Cardiac muscle cell (in vitro differentiated cells and primary cell): ENCODE measurements around the gene MC1R. TPM values are rescaled to one million over a fixed set of nuclear protein-coding genes. Genes with fewer than 3 reads are reported as not detected.
"Not testable (repeated sequence)": the region's sequence is repeated elsewhere in the genome, so short reads cannot be mapped to it uniquely, and the experiment has no call there.

ENCODE experiments used
- DNase-seq, 2 donors: peaks; one replicate each; pipeline versions ENCODE4 v3.0.0 to v3.0.0-alpha.2; 2010 to 2017; ENCODE audit warnings: low read depth in 1 of 2, low spot score in 1 of 2
- H3K27ac ChIP-seq: fragments of 200-600 bp; sonication (generic); 2 replicates; pipeline ENCODE4 v1.5.1; 2016
- H3K27me3 ChIP-seq: fragments of 200-600 bp; sonication (generic); 2 replicates; pipeline ENCODE4 v1.6.0; 2016; ENCODE audit warnings: control low read depth
- H3K36me3 ChIP-seq: fragments of 200-600 bp; sonication (generic); 2 replicates; pipeline ENCODE4 v1.5.1; 2016; ENCODE audit warnings: control low read depth
- H3K4me1 ChIP-seq: fragments of 200-600 bp; sonication (generic); 2 replicates; pipeline ENCODE4 v1.8.1; 2017; ENCODE audit warnings: low read depth, mild to moderate bottlenecking, mixed run types
- H3K4me3 ChIP-seq: fragments of 200-600 bp; sonication (generic); 2 replicates; pipeline ENCODE4 v1.5.1; 2016; ENCODE audit warnings: mild to moderate bottlenecking
- H3K9me3 ChIP-seq: fragments of 200-600 bp; sonication (generic); 2 replicates; pipeline ENCODE4 v1.5.1; 2017; ENCODE audit warnings: low read depth, mild to moderate bottlenecking, control low read depth
- CTCF ChIP-seq: IDR thresholded peaks from 2 replicates; pipeline ENCODE4 v1.5.1; 2012; ENCODE audit warnings: low read depth, mild to moderate bottlenecking, low read length
- polyA plus RNA-seq: library from polyadenylated mRNA; unstranded; fragments of >200 nt; fragmentation: Nextera tagmentation; extraction: Ambion mirVana; gene quantifications from 2 replicates; pipeline ENCODE4 v1.2.1, GENCODE V29; 2016
- total RNA-seq: library from RNA; depleted of rRNA; stranded (reverse); fragments of >200 nt; gene quantifications from 2 replicates; pipeline ENCODE4 v1.2.3, GENCODE V29; 2016

Gene MC1R
- total and polyA plus RNA-seq, 2 experiments from 2014 or later: 7.7 to 9.6 TPM

GRCh38 chr16:89873972-89874689 is 44.5 kb upstream of the MC1R start:
- peak overlapping the region; percentile 98 for H3K27ac ChIP-seq
- peaks cover 8% of the 10 kb centered on the region for H3K36me3 ChIP-seq
- no peaks in the 10 kb centered on the region for H3K27me3 ChIP-seq
- peak overlapping the region; percentile 62 for H3K4me3 ChIP-seq
- H3K9me3 ChIP-seq: no peaks in the 10 kb centered on the region
- DNase-seq: peak; percentile 96 to 98
- TF ChIP-seq CTCF: no peak
- no peaks in the 10 kb centered on the region for H3K4me1 ChIP-seq

- H3K9me3 ChIP-seq: not testable (repeated sequence)
- peaks cover 23% of the 10 kb centered on the region for H3K36me3 ChIP-seq
Measured at GRCh38 chr16:89879123-89879522, 39.5 kb upstream of the MC1R start.

GRCh38 chr16:89880477-89881367 is 37.9 kb upstream of the MC1R start:
- no peak overlapping the region for H3K4me3 ChIP-seq
- H3K9me3 ChIP-seq: no peaks in the 10 kb centered on the region
- H3K4me1 ChIP-seq: no peaks in the 10 kb centered on the region
- H3K27me3 ChIP-seq: no peaks in the 10 kb centered on the region
- H3K27ac ChIP-seq: no peak overlapping the region
- no peak for DNase-seq
- peaks cover 29% of the 10 kb centered on the region for H3K36me3 ChIP-seq
- no peak for TF ChIP-seq CTCF

More at GRCh38 chr16:89879123-89879522, 39.5 kb upstream of the MC1R start:
- not testable (repeated sequence) for H3K4me1 ChIP-seq, DNase-seq, H3K27me3 ChIP-seq, H3K27ac ChIP-seq, H3K4me3 ChIP-seq

- H3K27ac ChIP-seq: no peak overlapping the region
- H3K36me3 ChIP-seq: peaks cover 35% of the 10 kb centered on the region
- no peaks in the 10 kb centered on the region for H3K27me3 ChIP-seq
- H3K4me3 ChIP-seq: no peak overlapping the region
- no peak for DNase-seq
- no peak for TF ChIP-seq CTCF
- no peaks in the 10 kb centered on the region for H3K9me3 ChIP-seq
- no peaks in the 10 kb centered on the region for H3K4me1 ChIP-seq
Measured at GRCh38 chr16:89881368-89881730, 37.3 kb upstream of the MC1R start.

GRCh38 chr16:89883346-89884040 is 35.2 kb upstream of the MC1R start:
- no peaks in the 10 kb centered on the region for H3K4me1 ChIP-seq
- H3K4me3 ChIP-seq: no peak overlapping the region
- H3K36me3 ChIP-seq: peaks cover 55% of the 10 kb centered on the region
- H3K9me3 ChIP-seq: no peaks in the 10 kb centered on the region
- DNase-seq: no peak
- no peak overlapping the region for H3K27ac ChIP-seq
- TF ChIP-seq CTCF: no peak
- no peaks in the 10 kb centered on the region for H3K27me3 ChIP-seq
